Measurements from ENCODE around the gene FDXACB1.

The FDXACB1 gene

GRCh38 chr11:111841370-111842053, 37.5 kb downstream of the FDXACB1 start:
- Histone ChIP-seq H3K36me3 (ENCODE audit: insufficient read depth, insufficient read length, low read length) (peaks cover 22% of the 10 kb centered on the region), H3K4me1 (ENCODE audit: insufficient read depth, insufficient read length) (peaks cover 5% of the 10 kb centered on the region), H3K4me3 (ENCODE audit: insufficient read length, low read depth) (no peak overlapping the region), H3K9me3 (ENCODE audit: insufficient read depth, low read length) (no peaks in the 10 kb centered on the region), H3K9ac (ENCODE audit: insufficient read length, low read depth) (no peak overlapping the region), H3K27me3 (ENCODE audit: insufficient read depth, insufficient read length) (no peaks in the 10 kb centered on the region)
- TF ChIP-seq ZNF274 (IDR thresholded peaks at IDR 0.05; ENCODE audit: low read depth, low read length) (no peak), SUZ12 (IDR thresholded peaks at IDR 0.05; ENCODE audit: extremely low read depth, insufficient read depth, insufficient read length) (no peak), YY1 (IDR thresholded peaks at IDR 0.05; ENCODE audit: insufficient read depth, insufficient read length) (no peak)
- DNase-seq (ENCODE audit: low read depth, low spot score), result peak; percentile 86

GRCh38 chr11:111840143-111840542, 38.8 kb downstream of the FDXACB1 start:
- Histone ChIP-seq H3K4me3 (ENCODE audit: insufficient read length, low read depth) (no peak overlapping the region), H3K9ac (ENCODE audit: insufficient read length, low read depth) (no peak overlapping the region), H3K36me3 (ENCODE audit: insufficient read depth, insufficient read length, low read length) (peaks cover 24% of the 10 kb centered on the region), H3K4me1 (ENCODE audit: insufficient read depth, insufficient read length) (peaks cover 2% of the 10 kb centered on the region), H3K9me3 (ENCODE audit: insufficient read depth, low read length) (no peaks in the 10 kb centered on the region), H3K27me3 (ENCODE audit: insufficient read depth, insufficient read length) (no peaks in the 10 kb centered on the region)
- TF ChIP-seq ZNF274 (IDR thresholded peaks at IDR 0.05; ENCODE audit: low read depth, low read length), result no peak
- no peak for TF ChIP-seq YY1 (IDR thresholded peaks at IDR 0.05; ENCODE audit: insufficient read depth, insufficient read length)
- no peak for TF ChIP-seq SUZ12 (IDR thresholded peaks at IDR 0.05; ENCODE audit: extremely low read depth, insufficient read depth, insufficient read length)
- no peak for DNase-seq (ENCODE audit: low read depth, low spot score)

- DNase-seq (ENCODE audit: low read depth, low spot score), result no peak
- TF ChIP-seq ZNF274 (IDR thresholded peaks at IDR 0.05; ENCODE audit: low read depth, low read length) (no peak), YY1 (IDR thresholded peaks at IDR 0.05; ENCODE audit: insufficient read depth, insufficient read length) (no peak), SUZ12 (IDR thresholded peaks at IDR 0.05; ENCODE audit: extremely low read depth, insufficient read depth, insufficient read length) (no peak)
- H3K9ac ChIP-seq (ENCODE audit: insufficient read length, low read depth), result no peak overlapping the region
- H3K9me3 ChIP-seq (ENCODE audit: insufficient read depth, low read length), result no peaks in the 10 kb centered on the region
- H3K27me3 ChIP-seq (ENCODE audit: insufficient read depth, insufficient read length), result no peaks in the 10 kb centered on the region
- H3K4me1 ChIP-seq (ENCODE audit: insufficient read depth, insufficient read length), result peaks cover 2% of the 10 kb centered on the region
- H3K4me3 ChIP-seq (ENCODE audit: insufficient read length, low read depth), result no peak overlapping the region
- peaks cover 13% of the 10 kb centered on the region for H3K36me3 ChIP-seq (ENCODE audit: insufficient read depth, insufficient read length, low read length)
Measured at GRCh38 chr11:111838054-111838453, 40.9 kb downstream of the FDXACB1 start.

- peaks cover 2% of the 10 kb centered on the region for H3K4me1 ChIP-seq (ENCODE audit: insufficient read depth, insufficient read length)
- no peak overlapping the region for H3K4me3 ChIP-seq (ENCODE audit: insufficient read length, low read depth)
- DNase-seq (ENCODE audit: low read depth, low spot score), result no peak
- H3K36me3 ChIP-seq (ENCODE audit: insufficient read depth, insufficient read length, low read length), result peaks cover 11% of the 10 kb centered on the region
- TF ChIP-seq YY1 (IDR thresholded peaks at IDR 0.05; ENCODE audit: insufficient read depth, insufficient read length) (no peak), SUZ12 (IDR thresholded peaks at IDR 0.05; ENCODE audit: extremely low read depth, insufficient read depth, insufficient read length) (no peak), ZNF274 (IDR thresholded peaks at IDR 0.05; ENCODE audit: low read depth, low read length) (no peak)
- no peaks in the 10 kb centered on the region for H3K27me3 ChIP-seq (ENCODE audit: insufficient read depth, insufficient read length)
- H3K9ac ChIP-seq (ENCODE audit: insufficient read length, low read depth), result no peak overlapping the region
- no peaks in the 10 kb centered on the region for H3K9me3 ChIP-seq (ENCODE audit: insufficient read depth, low read length)
Measured at GRCh38 chr11:111837366-111837891, 41.5 kb downstream of the FDXACB1 start.

GRCh38 chr11:111836721-111837120, 42.2 kb downstream of the FDXACB1 start:
- no peaks in the 10 kb centered on the region for H3K27me3 ChIP-seq (ENCODE audit: insufficient read depth, insufficient read length)
- peaks cover 2% of the 10 kb centered on the region for H3K4me1 ChIP-seq (ENCODE audit: insufficient read depth, insufficient read length)
- H3K4me3 ChIP-seq (ENCODE audit: insufficient read length, low read depth), result no peak overlapping the region
- H3K36me3 ChIP-seq (ENCODE audit: insufficient read depth, insufficient read length, low read length), result peaks cover 11% of the 10 kb centered on the region
- no peak for TF ChIP-seq YY1 (IDR thresholded peaks at IDR 0.05; ENCODE audit: insufficient read depth, insufficient read length)
- no peak for TF ChIP-seq SUZ12 (IDR thresholded peaks at IDR 0.05; ENCODE audit: extremely low read depth, insufficient read depth, insufficient read length)
- TF ChIP-seq ZNF274 (IDR thresholded peaks at IDR 0.05; ENCODE audit: low read depth, low read length), result no peak
- H3K9ac ChIP-seq (ENCODE audit: insufficient read length, low read depth), result no peak overlapping the region
- no peaks in the 10 kb centered on the region for H3K9me3 ChIP-seq (ENCODE audit: insufficient read depth, low read length)
- DNase-seq (ENCODE audit: low read depth, low spot score), result no peak

GRCh38 chr11:111836162-111836561, 42.8 kb downstream of the FDXACB1 start:
- TF ChIP-seq ZNF274 (IDR thresholded peaks at IDR 0.05; ENCODE audit: low read depth, low read length), result no peak
- no peak for TF ChIP-seq YY1 (IDR thresholded peaks at IDR 0.05; ENCODE audit: insufficient read depth, insufficient read length)
- DNase-seq (ENCODE audit: low read depth, low spot score), result no peak
- H3K36me3 ChIP-seq (ENCODE audit: insufficient read depth, insufficient read length, low read length), result peaks cover 11% of the 10 kb centered on the region

GRCh38 chr11:111835665-111836064, 43.3 kb downstream of the FDXACB1 start:
- Histone ChIP-seq H3K36me3 (ENCODE audit: insufficient read depth, insufficient read length, low read length) (peaks cover 11% of the 10 kb centered on the region), H3K27me3 (ENCODE audit: insufficient read depth, insufficient read length) (no peaks in the 10 kb centered on the region), H3K9me3 (ENCODE audit: insufficient read depth, low read length) (no peaks in the 10 kb centered on the region), H3K9ac (ENCODE audit: insufficient read length, low read depth) (no peak overlapping the region), H3K4me1 (ENCODE audit: insufficient read depth, insufficient read length) (peaks cover 2% of the 10 kb centered on the region), H3K4me3 (ENCODE audit: insufficient read length, low read depth) (no peak overlapping the region)
- DNase-seq (ENCODE audit: low read depth, low spot score), result no peak
- TF ChIP-seq SUZ12 (IDR thresholded peaks at IDR 0.05; ENCODE audit: extremely low read depth, insufficient read depth, insufficient read length), result no peak
- TF ChIP-seq YY1 (IDR thresholded peaks at IDR 0.05; ENCODE audit: insufficient read depth, insufficient read length), result no peak
- TF ChIP-seq ZNF274 (IDR thresholded peaks at IDR 0.05; ENCODE audit: low read depth, low read length), result no peak

More at GRCh38 chr11:111836162-111836561, 42.8 kb downstream of the FDXACB1 start:
- H3K9me3 ChIP-seq (ENCODE audit: insufficient read depth, low read length), result no peaks in the 10 kb centered on the region
- H3K9ac ChIP-seq (ENCODE audit: insufficient read length, low read depth), result no peak overlapping the region
- no peaks in the 10 kb centered on the region for H3K27me3 ChIP-seq (ENCODE audit: insufficient read depth, insufficient read length)
- H3K4me3 ChIP-seq (ENCODE audit: insufficient read length, low read depth), result no peak overlapping the region
- peaks cover 2% of the 10 kb centered on the region for H3K4me1 ChIP-seq (ENCODE audit: insufficient read depth, insufficient read length)
